BJ (cell line): ENCODE data around the gene SLC35B3. TPM values are rescaled to one million over a fixed set of nuclear protein-coding genes. Genes with fewer than 3 reads are reported as not detected.
"Not testable (repeated sequence)": the region's sequence is repeated elsewhere in the genome, so short reads cannot be mapped to it uniquely, and the experiment has no call there.

Source experiments
- CTCF ChIA-PET: fragments of 350-600 bp; formaldehyde crosslinking; extraction: SDS; loops from one replicate; lab custom pipeline; 2021; ENCODE audit warnings: antibody characterized with exemption, inconsistent platforms; lab: Yijun Ruan, JAX
- POLR2A ChIA-PET: fragments of 300-600 bp; sonication (Branson Sonifier 250); formaldehyde crosslinking; extraction: SDS; loops from one replicate; lab custom pipeline; 2021; ENCODE audit warnings: antibody characterized with exemption; lab: Charles Lee
- DNase-seq: peaks from one replicate; pipeline ENCODE4 v3.0.0-alpha.2; 2011; ENCODE audit warnings: low read depth
- H3K27me3 ChIP-seq: 2 replicates; pipeline ENCODE4 v1.6.0; 2011; ENCODE audit warnings: low read length; ENCODE audit not compliant: control insufficient read depth, insufficient read depth
- H3K36me3 ChIP-seq: 2 replicates; pipeline ENCODE4 v1.5.1; 2011; ENCODE audit warnings: low read length; ENCODE audit not compliant: control insufficient read depth, insufficient read depth
- H3K4me3 ChIP-seq: 2 replicates; pipeline ENCODE4 v1.5.1; 2011; ENCODE audit warnings: low read depth, mild to moderate bottlenecking, control low read depth, low read length
- polyA plus RNA-seq: library from polyadenylated mRNA; depleted of rRNA; stranded (reverse); fragments of >200 nt; gene quantifications from 2 replicates; pipeline ENCODE4 v1.2.3, GENCODE V29; 2011
- TF ChIP-seq, protein P1 (sequence below): IDR thresholded peaks from 2 replicates; pipeline ENCODE4 v1.5.1; 2011; ENCODE audit warnings: low read depth, mild to moderate bottlenecking, control low read depth, inconsistent platforms, low read length, moderate library complexity; ENCODE audit not compliant: insufficient read depth

SLC35B3 gene
- polyA plus RNA-seq, 1 experiment = 18.5 TPM

- ChIA-PET POLR2A (no interaction called here), CTCF (no interaction called here)
- Histone ChIP-seq H3K36me3 (peaks cover 1% of the 10 kb centered on the region; the same call in 1 of the 2 replicates), H3K4me3 (peak overlapping the region; percentile 99), H3K27me3 (no peaks in the 10 kb centered on the region)
- TF ChIP-seq, protein P1, sequence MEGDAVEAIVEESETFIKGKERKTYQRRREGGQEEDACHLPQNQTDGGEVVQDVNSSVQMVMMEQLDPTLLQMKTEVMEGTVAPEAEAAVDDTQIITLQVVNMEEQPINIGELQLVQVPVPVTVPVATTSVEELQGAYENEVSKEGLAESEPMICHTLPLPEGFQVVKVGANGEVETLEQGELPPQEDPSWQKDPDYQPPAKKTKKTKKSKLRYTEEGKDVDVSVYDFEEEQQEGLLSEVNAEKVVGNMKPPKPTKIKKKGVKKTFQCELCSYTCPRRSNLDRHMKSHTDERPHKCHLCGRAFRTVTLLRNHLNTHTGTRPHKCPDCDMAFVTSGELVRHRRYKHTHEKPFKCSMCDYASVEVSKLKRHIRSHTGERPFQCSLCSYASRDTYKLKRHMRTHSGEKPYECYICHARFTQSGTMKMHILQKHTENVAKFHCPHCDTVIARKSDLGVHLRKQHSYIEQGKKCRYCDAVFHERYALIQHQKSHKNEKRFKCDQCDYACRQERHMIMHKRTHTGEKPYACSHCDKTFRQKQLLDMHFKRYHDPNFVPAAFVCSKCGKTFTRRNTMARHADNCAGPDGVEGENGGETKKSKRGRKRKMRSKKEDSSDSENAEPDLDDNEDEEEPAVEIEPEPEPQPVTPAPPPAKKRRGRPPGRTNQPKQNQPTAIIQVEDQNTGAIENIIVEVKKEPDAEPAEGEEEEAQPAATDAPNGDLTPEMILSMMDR = no peak
- no peak for DNase-seq
Measured at GRCh38 chr6:8434727-8435092, 635 bp downstream of the SLC35B3 start.

- Histone ChIP-seq H3K27me3 (no peaks in the 10 kb centered on the region), H3K36me3 (peaks cover 1% of the 10 kb centered on the region; the same call in 1 of the 2 replicates), H3K4me3 (peak overlapping the region; percentile 5)
- TF ChIP-seq, protein P1 = no peak
- POLR2A ChIA-PET = interaction anchor here (0.5 kb wide), 1 partner anchor 13 kb away, joined by 3 read pairs; no protein-coding TSS in a partner anchor
- no peak for DNase-seq
- CTCF ChIA-PET = no interaction called here
Measured at GRCh38 chr6:8432614-8433013, 2.7 kb downstream of the SLC35B3 start.

- Histone ChIP-seq H3K4me3 (no peak overlapping the region), H3K36me3 (peaks cover 4% of the 10 kb centered on the region), H3K27me3 (no peaks in the 10 kb centered on the region)
- TF ChIP-seq, protein P1 = no peak
- DNase-seq = no peak
- ChIA-PET CTCF (no interaction called here), POLR2A (no interaction called here)
Measured at GRCh38 chr6:8429821-8430220, 5.5 kb downstream of the SLC35B3 start.

DNA sequence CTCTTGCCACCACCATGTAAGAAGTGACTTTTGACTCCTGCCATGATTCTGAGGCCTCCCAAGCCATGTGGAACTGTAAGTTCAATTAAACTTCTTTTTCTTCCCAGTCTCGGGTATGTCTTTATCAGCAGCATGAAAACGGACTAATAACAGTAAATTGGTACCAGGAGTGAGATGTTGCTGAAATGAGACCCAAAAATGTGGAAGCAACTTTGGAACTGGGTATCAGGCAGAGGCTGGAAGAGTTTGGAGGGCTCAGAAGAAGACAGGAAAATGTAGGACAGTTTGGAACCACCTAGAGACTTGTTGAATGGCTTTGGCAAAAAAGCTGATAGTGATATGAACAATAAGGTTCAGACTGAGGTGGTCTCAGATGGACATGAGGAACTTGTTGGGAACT is 8.8 kb downstream of the SLC35B3 start:
- H3K4me3 ChIP-seq, H3K36me3 ChIP-seq, H3K27me3 ChIP-seq, DNase-seq, CTCF ChIA-PET, POLR2A ChIA-PET: not testable (repeated sequence)

DNA sequence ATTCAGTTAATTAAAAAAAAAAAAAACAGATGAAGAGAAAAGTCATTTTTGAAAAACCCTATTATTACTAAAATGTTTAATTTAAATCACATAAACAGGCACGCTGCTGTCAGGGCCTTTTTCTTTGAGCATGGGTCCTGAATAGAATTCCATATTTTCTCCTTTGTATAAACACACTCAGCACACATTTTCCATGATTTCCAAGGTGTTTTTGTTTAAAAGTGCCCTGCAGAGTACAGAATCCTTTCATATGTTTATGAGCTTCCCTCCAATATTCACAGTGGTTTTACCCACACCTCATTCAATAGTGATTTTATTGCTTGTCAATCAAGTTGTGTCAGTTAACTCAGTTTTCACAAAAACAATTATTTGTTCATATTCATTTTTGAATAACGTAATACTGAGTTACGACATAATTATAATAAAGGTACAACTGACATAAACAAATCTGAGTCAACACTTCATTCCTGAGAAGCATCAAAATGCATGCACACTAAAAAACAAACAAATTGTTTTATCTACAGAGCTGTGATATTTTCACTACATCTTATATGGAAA is 15.2 kb downstream of the SLC35B3 start:
- H3K27me3 ChIP-seq = no peaks in the 10 kb centered on the region
- DNase-seq = no peak
- TF ChIP-seq, protein P1 = no peak
- peaks cover 7% of the 10 kb centered on the region for H3K36me3 ChIP-seq
- ChIA-PET CTCF (no interaction called here), POLR2A (interaction anchor here (0.6 kb wide), 1 partner anchor 12 kb away, joined by 3 read pairs; no protein-coding TSS in a partner anchor)
- no peak overlapping the region for H3K4me3 ChIP-seq

- H3K36me3 ChIP-seq = peaks cover 12% of the 10 kb centered on the region
- no peak overlapping the region for H3K4me3 ChIP-seq
- DNase-seq = no peak
- POLR2A ChIA-PET = no interaction called here
- CTCF ChIA-PET = no interaction called here
- TF ChIP-seq, protein P1 = no peak
- H3K27me3 ChIP-seq = no peaks in the 10 kb centered on the region
Measured at GRCh38 chr6:8415913-8416312, 19.4 kb downstream of the SLC35B3 start.
